GM18511 (cell line): Measurements from ENCODE around the gene ANGPTL4.
"Not testable (repeated sequence)": the region's sequence is repeated elsewhere in the genome, so short reads cannot be mapped to it uniquely, and the experiment has no call there.

Source experiments
- ATAC-seq: cut with Tn5 transposase; IDR thresholded peaks from one replicate; pipeline ENCODE4 v1.9.1; 2021; ENCODE audit warnings: mild to moderate bottlenecking, moderate library complexity; ENCODE audit not compliant: unreplicated experiment

The ANGPTL4 gene

DNA sequence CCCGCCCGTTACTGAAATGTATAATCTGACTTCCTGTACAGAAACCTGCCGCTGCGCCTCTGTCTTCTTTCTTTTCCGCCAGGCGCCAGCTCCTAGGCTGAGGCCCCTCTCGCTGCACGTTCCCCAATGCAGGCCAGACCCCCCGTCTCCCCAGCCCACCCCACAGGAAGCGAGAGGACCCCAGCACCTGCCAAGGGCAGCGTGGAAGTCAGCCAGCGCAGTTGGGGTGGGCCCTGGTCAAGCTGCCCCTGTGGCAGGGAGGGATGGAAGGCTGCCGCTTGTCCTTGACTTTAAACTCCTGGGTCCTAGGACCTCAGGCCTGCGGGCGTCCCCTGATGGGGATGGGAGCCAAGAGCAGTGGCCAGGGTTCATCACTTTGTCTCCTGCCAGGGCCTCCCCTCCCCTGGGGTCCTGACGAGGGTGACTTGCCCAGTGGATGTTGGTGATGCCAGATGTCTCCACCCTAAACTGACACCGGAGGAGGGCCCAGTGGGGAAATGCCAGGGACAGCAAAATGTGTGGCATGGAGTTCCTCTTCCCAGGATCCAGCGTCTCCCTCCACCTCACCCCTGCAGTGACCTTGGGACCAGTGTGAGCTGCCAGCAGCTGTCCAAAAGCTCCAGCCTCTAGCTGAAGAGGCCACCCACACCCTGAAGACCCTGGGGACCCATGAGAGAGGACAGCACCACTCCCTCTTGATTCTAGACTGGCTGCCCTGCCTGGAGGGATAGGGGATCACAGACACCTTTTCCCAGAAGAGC is 40.6 kb downstream of the ANGPTL4 start:
- no peak for ATAC-seq

DNA sequence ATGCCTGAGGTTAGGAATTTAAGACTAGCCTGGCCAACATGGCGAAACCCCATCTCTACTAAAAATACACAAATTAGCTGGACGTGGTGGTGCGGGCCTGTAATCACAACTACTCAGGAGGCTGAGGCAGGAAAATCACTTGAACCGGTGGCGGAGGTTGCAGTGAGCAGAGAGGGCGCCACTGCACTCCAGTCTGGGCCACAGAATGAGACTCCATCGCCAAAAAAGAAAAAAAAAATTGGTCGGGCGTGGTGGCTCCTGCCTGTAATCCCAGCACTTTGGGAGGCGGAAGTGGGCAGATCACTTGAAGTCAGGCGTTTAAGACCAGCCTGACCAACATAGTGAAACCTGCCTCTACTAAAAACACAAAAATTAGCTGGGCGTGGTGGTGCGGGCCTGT is 46.8 kb downstream of the ANGPTL4 start:
- not testable (repeated sequence) for ATAC-seq

DNA sequence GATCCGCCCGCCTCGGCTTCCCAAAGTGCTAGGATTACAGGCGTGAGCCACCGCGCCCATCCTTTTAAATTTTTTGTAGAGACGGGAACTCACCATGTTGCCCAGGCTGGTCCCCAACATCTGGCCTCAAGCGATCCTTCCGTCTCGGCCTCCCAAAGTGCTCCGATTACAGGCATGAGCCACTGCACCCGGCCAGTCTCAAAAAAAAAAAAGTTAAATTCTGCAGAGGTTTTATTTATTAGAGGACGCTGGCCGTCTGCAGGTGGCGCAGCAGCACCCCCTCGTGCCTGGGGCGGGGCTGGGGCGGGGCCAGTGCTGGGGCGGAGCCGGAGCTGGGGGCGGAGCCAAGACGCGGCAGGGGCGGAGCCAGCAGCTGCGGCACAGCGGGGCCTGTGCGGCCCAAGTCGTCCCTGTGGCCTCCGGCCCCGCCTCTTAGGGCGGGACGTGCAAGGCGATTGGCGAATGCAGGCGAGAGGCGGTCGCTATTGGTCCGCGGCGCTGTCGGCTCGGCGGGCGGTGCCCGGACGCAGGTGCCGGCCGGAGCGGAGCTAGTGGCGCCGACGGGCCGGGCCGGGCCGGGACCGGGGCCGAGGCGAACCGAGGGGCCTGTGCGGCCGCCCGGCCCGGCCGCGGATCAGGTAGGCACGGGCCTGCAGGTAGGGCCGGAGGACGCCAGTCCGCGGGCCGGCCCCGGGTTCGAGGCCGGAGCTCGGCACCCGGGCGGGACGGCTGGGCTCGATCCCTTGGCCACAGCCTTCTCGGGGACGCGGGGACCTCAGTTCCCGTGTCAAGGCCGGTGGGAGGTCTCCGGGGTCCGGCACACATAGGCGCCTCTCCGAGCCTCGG is 49.1 kb downstream of the ANGPTL4 start, which contains the start of gene MARCHF2:
TSS of gene MARCHF2 (plus strand) at position 523 of the 846 bp plus-strand sequence. CDS start 8,536 bp downstream, outside the sequence.
- peak; percentile 99 for ATAC-seq

DNA sequence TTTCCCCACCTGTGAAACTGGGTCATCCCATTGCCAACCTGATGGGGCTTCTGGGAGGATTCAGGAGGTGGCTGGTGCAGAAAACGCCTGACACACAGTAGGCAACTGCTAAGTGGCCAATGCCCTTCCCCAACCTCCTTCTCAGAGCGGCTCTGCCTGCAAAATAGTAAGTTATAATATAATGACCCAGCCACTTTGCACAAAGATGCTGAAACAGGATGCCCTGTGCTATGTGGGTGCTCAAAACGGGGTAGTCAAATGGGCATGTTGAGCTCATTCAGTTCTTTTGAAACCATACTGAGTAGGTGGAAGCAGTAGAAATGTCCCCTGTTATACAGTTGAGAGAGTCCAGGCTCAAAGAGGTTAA is 49.7 kb downstream of the ANGPTL4 start:
- no peak for ATAC-seq

- no peak for ATAC-seq
These were observed 52.8 kb downstream of the ANGPTL4 start for GRCh38 chr19:8416796-8417195.

GRCh38 chr19:8421484-8422461 is 57.8 kb downstream of the ANGPTL4 start:
- ATAC-seq: no peak

DNA sequence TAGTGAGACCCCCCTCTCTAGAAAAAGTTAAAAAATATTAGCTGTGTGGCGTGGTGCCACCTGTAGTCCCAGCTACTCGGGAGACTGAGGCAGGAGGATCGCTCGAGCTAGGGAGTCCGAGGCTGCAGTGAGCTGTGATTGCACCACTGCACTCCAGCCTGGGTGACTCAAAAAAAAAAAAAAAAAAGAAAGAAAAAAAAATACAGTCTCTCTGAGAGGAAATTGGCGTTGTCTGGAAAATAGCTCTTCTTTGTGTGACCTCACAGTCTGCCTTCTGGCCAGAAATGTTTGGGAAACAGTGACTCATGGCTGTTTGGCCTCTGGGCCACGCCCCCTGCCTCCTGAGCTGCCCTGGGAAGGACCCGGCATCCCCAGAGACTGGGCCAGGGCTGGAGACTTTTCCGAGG is 59.9 kb downstream of the ANGPTL4 start:
- no peak for ATAC-seq
